Vagina (tissue), 2 donors: ENCODE results near the gene OSBP2.

Experiments used
- POLR2A ChIP-seq, 2 donors: fragments of 450-650 bp; IDR thresholded peaks; one replicate each; pipeline ENCODE4 v1.6.1; 2017; ENCODE audit warnings: antibody characterized with exemption in 2 of 2, mild to moderate bottlenecking in 2 of 2, moderate library complexity in 2 of 2
- TF ChIP-seq, protein P1 (sequence below), 3 experiments: fragments of 450-650 bp in 2 of 3; fragments of 200-600 bp in 1 of 3; sonication (generic) in 1 of 3; IDR thresholded peaks; one replicate each; pipeline ENCODE4 v1.5.1; 2017 to 2019; ENCODE audit warnings: antibody characterized with exemption in 3 of 3, mild to moderate bottlenecking in 2 of 3, moderate library complexity in 2 of 3

DNA sequence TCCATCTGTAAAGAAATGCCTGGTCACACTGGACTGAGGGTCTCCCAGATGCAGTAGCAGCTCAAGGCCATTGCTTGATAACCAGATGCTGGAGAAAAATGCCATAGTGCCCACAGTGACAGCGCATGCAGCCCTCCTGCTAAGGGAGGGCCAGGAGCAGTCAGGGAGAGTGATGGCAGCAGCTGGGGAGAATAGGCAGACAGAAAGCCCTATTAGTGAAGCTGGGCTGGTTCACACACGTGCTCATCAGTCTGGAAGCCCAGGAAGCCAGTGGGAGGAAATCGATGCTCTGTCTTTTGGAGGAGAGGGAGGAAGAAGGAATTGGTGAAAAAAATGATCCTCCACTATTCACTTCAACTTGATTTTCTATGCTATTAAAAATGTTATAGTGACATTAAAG is 82.9 kb downstream of the OSBP2 start:
- TF ChIP-seq POLR2A (IDR thresholded peaks at IDR 0.05), result no peak
- TF ChIP-seq, protein P1, sequence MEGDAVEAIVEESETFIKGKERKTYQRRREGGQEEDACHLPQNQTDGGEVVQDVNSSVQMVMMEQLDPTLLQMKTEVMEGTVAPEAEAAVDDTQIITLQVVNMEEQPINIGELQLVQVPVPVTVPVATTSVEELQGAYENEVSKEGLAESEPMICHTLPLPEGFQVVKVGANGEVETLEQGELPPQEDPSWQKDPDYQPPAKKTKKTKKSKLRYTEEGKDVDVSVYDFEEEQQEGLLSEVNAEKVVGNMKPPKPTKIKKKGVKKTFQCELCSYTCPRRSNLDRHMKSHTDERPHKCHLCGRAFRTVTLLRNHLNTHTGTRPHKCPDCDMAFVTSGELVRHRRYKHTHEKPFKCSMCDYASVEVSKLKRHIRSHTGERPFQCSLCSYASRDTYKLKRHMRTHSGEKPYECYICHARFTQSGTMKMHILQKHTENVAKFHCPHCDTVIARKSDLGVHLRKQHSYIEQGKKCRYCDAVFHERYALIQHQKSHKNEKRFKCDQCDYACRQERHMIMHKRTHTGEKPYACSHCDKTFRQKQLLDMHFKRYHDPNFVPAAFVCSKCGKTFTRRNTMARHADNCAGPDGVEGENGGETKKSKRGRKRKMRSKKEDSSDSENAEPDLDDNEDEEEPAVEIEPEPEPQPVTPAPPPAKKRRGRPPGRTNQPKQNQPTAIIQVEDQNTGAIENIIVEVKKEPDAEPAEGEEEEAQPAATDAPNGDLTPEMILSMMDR (IDR thresholded peaks at IDR 0.05), result no peak
